Activated T-cell treated with anti-CD3 and anti-CD28 coated beads, Interleukin-2, amount 50 U/mL, for 72 hours (primary cell): ENCODE results near the gene ZFAND3. TPM values are rescaled to one million over a fixed set of nuclear protein-coding genes. Genes with fewer than 3 reads are reported as not detected.
"Not testable (repeated sequence)": the region's sequence is repeated elsewhere in the genome, so short reads cannot be mapped to it uniquely, and the experiment has no call there.

Experiments
- ATAC-seq, 2 donors: fragments of 150-1000 bp; cut with Tn5 transposase; replicated peaks in 1 of 2; 2 replicates each; pipeline ENCODE4 v1.10.0; 2021; ENCODE audit warnings: moderate library complexity in 2 of 2, mild to moderate bottlenecking in 1 of 2
- DNase-seq, 2 donors: peaks; one replicate each; pipeline ENCODE4 v3.0.0; 2021 to 2022; ENCODE audit warnings: mixed read lengths in 1 of 2
- H3K27ac Mint-ChIP-seq: one replicate; pipeline ENCODE4 v1.8.0; 2022; ENCODE audit warnings: mild to moderate bottlenecking, moderate library complexity, mixed read lengths
- H3K27me3 Mint-ChIP-seq: one replicate; pipeline ENCODE4 v1.8.0; 2022; ENCODE audit warnings: low read depth, mixed read lengths
- H3K36me3 Mint-ChIP-seq, 2 donors: one replicate each; pipeline ENCODE4 v1.8.0; 2022; ENCODE audit warnings: mixed read lengths in 2 of 2, mild to moderate bottlenecking in 1 of 2; ENCODE audit not compliant: insufficient read depth in 2 of 2
- H3K4me1 Mint-ChIP-seq: one replicate; pipeline ENCODE4 v1.8.0; 2022; ENCODE audit warnings: low read depth, mixed read lengths
- H3K4me3 Mint-ChIP-seq, 2 donors: one replicate each; pipeline ENCODE4 v1.8.0; 2022; ENCODE audit warnings: mild to moderate bottlenecking in 2 of 2, mixed read lengths in 2 of 2, moderate library complexity in 2 of 2
- H3K9me3 Mint-ChIP-seq, 2 donors: one replicate each; pipeline ENCODE4 v1.8.0; 2022; ENCODE audit warnings: mixed read lengths in 2 of 2
- total RNA-seq, 2 donors: library from RNA; stranded (reverse); gene quantifications; one replicate each; pipeline ENCODE4 v1.2.3, GENCODE V29; 2022

The ZFAND3 gene
- total RNA-seq, 2 donors from 2014 or later = 93.9 to 114 TPM

GRCh38 chr6:38114976-38115625 is 295.6 kb downstream of the ZFAND3 start:
- Mint-ChIP-seq H3K27ac (peak overlapping the region; percentile 2), H3K9me3 (no peaks in the 10 kb centered on the region), H3K4me3 (no peak overlapping the region), H3K4me1 (peaks cover 21% of the 10 kb centered on the region), H3K36me3 (peaks cover 0 to 12% of the 10 kb centered on the region in 2 donors), H3K27me3 (no peaks in the 10 kb centered on the region)
- DNase-seq (no peak), ATAC-seq (no peak)

- Mint-ChIP-seq H3K27me3 (no peaks in the 10 kb centered on the region), H3K4me1 (peaks cover 16% of the 10 kb centered on the region), H3K9me3 (no peaks in the 10 kb centered on the region), H3K27ac (no peak overlapping the region), H3K4me3 (no peak overlapping the region), H3K36me3 (peaks cover 0 to 16% of the 10 kb centered on the region in 2 donors)
- no peak for ATAC-seq
- no peak for DNase-seq
These were observed 296.1 kb downstream of the ZFAND3 start for GRCh38 chr6:38115626-38116008.

GRCh38 chr6:38116248-38116647 is 296.7 kb downstream of the ZFAND3 start:
- Mint-ChIP-seq H3K36me3 (peaks cover 0 to 16% of the 10 kb centered on the region in 2 donors), H3K27me3 (no peaks in the 10 kb centered on the region), H3K4me3 (no peak overlapping the region), H3K9me3 (no peaks in the 10 kb centered on the region), H3K4me1 (peaks cover 14% of the 10 kb centered on the region), H3K27ac (no peak overlapping the region)
- DNase-seq = no peak
- no peak for ATAC-seq

GRCh38 chr6:38117281-38117680 is 297.8 kb downstream of the ZFAND3 start:
- H3K9me3 Mint-ChIP-seq = no peaks in the 10 kb centered on the region
- peaks cover 0 to 19% of the 10 kb centered on the region in 2 donors for H3K36me3 Mint-ChIP-seq
- DNase-seq = no peak
- H3K4me3 Mint-ChIP-seq = no peak overlapping the region
- peaks cover 14% of the 10 kb centered on the region for H3K4me1 Mint-ChIP-seq
- H3K27me3 Mint-ChIP-seq = no peaks in the 10 kb centered on the region
- peak in 1 of 2 donors; percentile 25 for ATAC-seq
- H3K27ac Mint-ChIP-seq = peak overlapping the region; percentile 13

GRCh38 chr6:38118791-38119365 is 299.4 kb downstream of the ZFAND3 start:
- DNase-seq (no peak), ATAC-seq (no peak)
- H3K4me1 Mint-ChIP-seq = peaks cover 14% of the 10 kb centered on the region
- H3K36me3 Mint-ChIP-seq = peaks cover 4 to 29% of the 10 kb centered on the region in 2 donors
- no peak overlapping the region for H3K4me3 Mint-ChIP-seq
- no peaks in the 10 kb centered on the region for H3K27me3 Mint-ChIP-seq
- H3K9me3 Mint-ChIP-seq = no peaks in the 10 kb centered on the region
- H3K27ac Mint-ChIP-seq = no peak overlapping the region

GRCh38 chr6:38119516-38119915 is 300.0 kb downstream of the ZFAND3 start:
- Mint-ChIP-seq H3K36me3 (peaks cover 4 to 29% of the 10 kb centered on the region in 2 donors), H3K4me1 (peaks cover 14% of the 10 kb centered on the region), H3K4me3 (no peak overlapping the region)

GRCh38 chr6:38124224-38124926 is 304.8 kb downstream of the ZFAND3 start:
- DNase-seq = not testable (repeated sequence)
- H3K36me3 Mint-ChIP-seq = peaks cover 7 to 22% of the 10 kb centered on the region in 2 donors

More at GRCh38 chr6:38119516-38119915, 300.0 kb downstream of the ZFAND3 start:
- DNase-seq (no peak), ATAC-seq (no peak)
- Mint-ChIP-seq H3K9me3 (no peaks in the 10 kb centered on the region), H3K27me3 (no peaks in the 10 kb centered on the region), H3K27ac (no peak overlapping the region)

GRCh38 chr6:38127284-38127683 is 307.8 kb downstream of the ZFAND3 start:
- Mint-ChIP-seq H3K36me3 (peaks cover 9 to 23% of the 10 kb centered on the region in 2 donors), H3K27me3 (no peaks in the 10 kb centered on the region), H3K9me3 (peaks cover 0 to 2% of the 10 kb centered on the region in 2 donors), H3K4me1 (peaks cover 41% of the 10 kb centered on the region), H3K4me3 (no peak overlapping the region), H3K27ac (no peak overlapping the region)
- no peak for DNase-seq
- ATAC-seq = no peak

More at GRCh38 chr6:38124224-38124926, 304.8 kb downstream of the ZFAND3 start:
- H3K27me3 Mint-ChIP-seq, H3K4me3 Mint-ChIP-seq, H3K27ac Mint-ChIP-seq, ATAC-seq, H3K9me3 Mint-ChIP-seq: not testable (repeated sequence)
- H3K4me1 Mint-ChIP-seq = peaks cover 13% of the 10 kb centered on the region

- peaks cover 0 to 2% of the 10 kb centered on the region in 2 donors for H3K9me3 Mint-ChIP-seq
- H3K36me3 Mint-ChIP-seq = peaks cover 4 to 16% of the 10 kb centered on the region in 2 donors
- ATAC-seq = peak; percentile 92 to 95
- peak; percentile 6 to 12 for DNase-seq
- peaks cover 49% of the 10 kb centered on the region for H3K4me1 Mint-ChIP-seq
- H3K27me3 Mint-ChIP-seq = no peaks in the 10 kb centered on the region
- peak overlapping the region; percentile 98 for H3K27ac Mint-ChIP-seq
- peak overlapping the region; percentile 36 to 88 for H3K4me3 Mint-ChIP-seq
These were observed 312.0 kb downstream of the ZFAND3 start for GRCh38 chr6:38131527-38131965.

- H3K27me3 Mint-ChIP-seq = no peaks in the 10 kb centered on the region
- peak overlapping the region; percentile 39 for H3K27ac Mint-ChIP-seq
- no peak for DNase-seq
- no peak for ATAC-seq
- no peak overlapping the region for H3K4me3 Mint-ChIP-seq
- H3K36me3 Mint-ChIP-seq = peaks cover 2 to 14% of the 10 kb centered on the region in 2 donors
- no peaks in the 10 kb centered on the region for H3K9me3 Mint-ChIP-seq
- H3K4me1 Mint-ChIP-seq = peaks cover 38% of the 10 kb centered on the region
These were observed 314.6 kb downstream of the ZFAND3 start for GRCh38 chr6:38133932-38134703.

GRCh38 chr6:38134704-38135088 is 315.2 kb downstream of the ZFAND3 start:
- Mint-ChIP-seq H3K27me3 (no peaks in the 10 kb centered on the region), H3K9me3 (no peaks in the 10 kb centered on the region), H3K4me3 (no peak overlapping the region), H3K36me3 (peaks cover 2 to 10% of the 10 kb centered on the region in 2 donors), H3K4me1 (peaks cover 33% of the 10 kb centered on the region), H3K27ac (peak overlapping the region; percentile 39)
- DNase-seq = no peak
- no peak for ATAC-seq

GRCh38 chr6:38136547-38136946 is 317.0 kb downstream of the ZFAND3 start:
- Mint-ChIP-seq H3K4me1 (peaks cover 19% of the 10 kb centered on the region), H3K27me3 (no peaks in the 10 kb centered on the region)

More at GRCh38 chr6:38136547-38136946, 317.0 kb downstream of the ZFAND3 start:
- no peak for DNase-seq
- ATAC-seq = no peak
- H3K9me3 Mint-ChIP-seq = no peaks in the 10 kb centered on the region
- H3K27ac Mint-ChIP-seq = no peak overlapping the region
- peaks cover 0 to 3% of the 10 kb centered on the region in 2 donors for H3K36me3 Mint-ChIP-seq
- H3K4me3 Mint-ChIP-seq = no peak overlapping the region
